ENCODE data around the gene CNTRL. TPM values are rescaled to one million over a fixed set of nuclear protein-coding genes. Genes with fewer than 3 reads are reported as not detected.

Gene CNTRL
- total and polyA plus RNA-seq, 2 of the 8 experiments (the other 6 are each of a cell fraction or from before 2014, with no cell fraction given) = 5.1 to 13.9 TPM

DNA sequence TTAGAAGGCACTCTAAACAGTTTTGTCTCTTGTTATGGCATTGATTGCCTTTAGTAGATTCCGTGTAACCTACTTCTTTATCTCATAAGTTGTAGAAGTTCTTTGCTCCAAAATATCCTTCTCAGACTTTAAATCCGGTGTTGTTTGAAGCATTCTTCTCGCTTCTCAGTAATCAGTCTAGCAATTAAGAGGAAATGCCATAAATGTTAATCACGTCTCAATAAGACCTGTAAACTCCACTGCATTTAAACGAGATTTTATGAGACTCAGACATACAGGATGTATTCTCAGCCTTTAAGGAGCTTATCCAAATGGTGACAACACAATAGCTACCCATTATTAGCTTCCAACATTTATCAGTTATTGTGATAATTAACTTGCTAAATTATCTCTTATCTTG lies 16.9 kb upstream of the CNTRL start:
- H3K79me1 ChIP-seq (ENCODE audit: low read depth, low read length) = no peaks in the 10 kb centered on the region
- no peak overlapping the region for H4K91ac ChIP-seq (replicated peaks; ENCODE audit: insufficient read length, low read length)
- ChIA-PET POLR2A (ENCODE audit: partially characterized antibody) (interaction anchor here (0.5 kb wide), 1 partner anchor 42 kb away, joined by 3 read pairs; no protein-coding TSS in a partner anchor), CTCF (ENCODE audit: partially characterized antibody) (interaction anchor here (0.6 to 9.9 kb wide), 7 partner anchors 18 to 296 kb away, joined by 3 to 71 read pairs (median 3); no protein-coding TSS in a partner anchor)
- no peak overlapping the region for H3K27ac ChIP-seq (ENCODE audit: low read depth, low read length)
- H2BK20ac ChIP-seq (ENCODE audit: low read length) = no peak overlapping the region
- H2BK15ac ChIP-seq (ENCODE audit: low read length) = no peak overlapping the region
- H2AK5ac ChIP-seq (ENCODE audit: low read depth, low read length) = no peak overlapping the region
- H3K9me3 ChIP-seq (ENCODE audit: insufficient read depth in 2 of 2, low read depth in 1 of 2, low read length in 1 of 2) = no peaks in the 10 kb centered on the region
- no peak overlapping the region for H3K4me3 ChIP-seq (ENCODE audit: extremely low read depth in 1 of 4, insufficient read depth in 2 of 4, low read depth in 3 of 4, low read length in 4 of 4)
- no peak overlapping the region for H3K18ac ChIP-seq (ENCODE audit: extremely low read depth, low read length)
- no peak overlapping the region for H2BK5ac ChIP-seq (ENCODE audit: low read depth, low read length)
- H3K79me2 ChIP-seq (ENCODE audit: control insufficient read depth in 1 of 2, insufficient read depth in 2 of 2, low read length in 2 of 2) = no peaks in the 10 kb centered on the region
- H3K14ac ChIP-seq (ENCODE audit: insufficient read length) = no peak overlapping the region
- H2AFZ ChIP-seq (ENCODE audit: low read length) = no peak overlapping the region
- TF ChIP-seq, protein P1, sequence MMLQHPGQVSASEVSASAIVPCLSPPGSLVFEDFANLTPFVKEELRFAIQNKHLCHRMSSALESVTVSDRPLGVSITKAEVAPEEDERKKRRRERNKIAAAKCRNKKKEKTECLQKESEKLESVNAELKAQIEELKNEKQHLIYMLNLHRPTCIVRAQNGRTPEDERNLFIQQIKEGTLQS (IDR thresholded peaks at IDR 0.05; ENCODE audit: insufficient read depth, low read depth, low read length) = no peak
- no peak for TF ChIP-seq CHD2 (IDR thresholded peaks at IDR 0.05; ENCODE audit: low read length)
- TF ChIP-seq CHD1 (IDR thresholded peaks at IDR 0.05; ENCODE audit: low read depth, low read length) = no peak
- TF ChIP-seq SIX5 (IDR thresholded peaks at IDR 0.05; ENCODE audit: low read depth, low read length) = no peak
- TF ChIP-seq PHF8 (conservative IDR thresholded peaks at IDR 0.05; ENCODE audit: low read depth, low read length) = no peak
- no peak for TF ChIP-seq EZH2 (IDR thresholded peaks at IDR 0.05; ENCODE audit: low read depth, low read length, severe bottlenecking)
- no peak for TF ChIP-seq NRF1 (IDR thresholded peaks at IDR 0.05; ENCODE audit: low read depth, low read length)
- no peak for TF ChIP-seq YY1 (IDR thresholded peaks at IDR 0.05; ENCODE audit: low read depth, low read length)
- TF ChIP-seq SIRT6 (IDR thresholded peaks at IDR 0.05; ENCODE audit: low read length) = no peak
- TF ChIP-seq GABPA (IDR thresholded peaks at IDR 0.05; ENCODE audit: borderline replicate concordance, insufficient read depth, low read length) = no peak
- TF ChIP-seq BCL11A (IDR thresholded peaks at IDR 0.05; ENCODE audit: low read depth in 2 of 2, low read length in 2 of 2) = no peak
- no peak for TF ChIP-seq KDM4A (IDR thresholded peaks at IDR 0.05; ENCODE audit: low read depth, low read length, severe bottlenecking)
- TF ChIP-seq, protein P2, sequence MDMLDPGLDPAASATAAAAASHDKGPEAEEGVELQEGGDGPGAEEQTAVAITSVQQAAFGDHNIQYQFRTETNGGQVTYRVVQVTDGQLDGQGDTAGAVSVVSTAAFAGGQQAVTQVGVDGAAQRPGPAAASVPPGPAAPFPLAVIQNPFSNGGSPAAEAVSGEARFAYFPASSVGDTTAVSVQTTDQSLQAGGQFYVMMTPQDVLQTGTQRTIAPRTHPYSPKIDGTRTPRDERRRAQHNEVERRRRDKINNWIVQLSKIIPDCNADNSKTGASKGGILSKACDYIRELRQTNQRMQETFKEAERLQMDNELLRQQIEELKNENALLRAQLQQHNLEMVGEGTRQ (IDR thresholded peaks at IDR 0.05; ENCODE audit: low read length) = no peak
- H3K27me3 ChIP-seq (replicated peaks in 1 of 4; ENCODE audit: control insufficient read depth in 3 of 4, extremely low read depth in 1 of 4, insufficient read depth in 3 of 4, low read length in 3 of 4) = no peaks in the 10 kb centered on the region
- FAIRE-seq (no peak), DNase-seq (ENCODE audit: low read depth in 1 of 2, low spot score in 2 of 2) (no peak)
- H3K9ac ChIP-seq (replicated peaks in 1 of 4; ENCODE audit: extremely low read depth in 1 of 4, low read depth in 3 of 4, low read length in 3 of 4) = no peak overlapping the region
- no peaks in the 10 kb centered on the region for H3K23me2 ChIP-seq (ENCODE audit: low read depth, low read length)
- no peaks in the 10 kb centered on the region for H4K20me1 ChIP-seq (replicated peaks in 1 of 2; ENCODE audit: control insufficient read depth in 1 of 2, insufficient read depth in 2 of 2, low read length in 2 of 2)
- WGBS, 2 experiments (ENCODE audit: extremely low coverage in 1 of 2, insufficient coverage in 1 of 2, insufficient read length in 1 of 2, insufficient replicate concordance in 2 of 2, low coverage in 1 of 2, low lambda C conversion rate in 2 of 2, missing lambda C conversion rate in 1 of 2) = 82% methylated on average over 5 of the region's 5 CpGs; no CpG with 5 or more reads in 1 of the 2 experiments
- peaks cover 0 to 3% (median 1%) of the 10 kb centered on the region in 4 experiments; a peak in 2 of 7 replicates for H3K4me1 ChIP-seq (replicated peaks in 1 of 4; ENCODE audit: control insufficient read depth in 3 of 4, insufficient read depth in 4 of 4, low read length in 3 of 4)
- H3K56ac ChIP-seq (replicated peaks; ENCODE audit: insufficient read length, low read depth, low read length) = no peak overlapping the region
- H3K4ac ChIP-seq (replicated peaks; ENCODE audit: insufficient read length, low read depth, low read length) = no peak overlapping the region
- H3K4me2 ChIP-seq (ENCODE audit: insufficient read depth in 1 of 2, low read depth in 2 of 2, low read length in 2 of 2) = no peak overlapping the region
- no peak overlapping the region for H3K23ac ChIP-seq (ENCODE audit: insufficient read length)
- no peaks in the 10 kb centered on the region for H3K36me3 ChIP-seq (ENCODE audit: control insufficient read depth in 2 of 4, insufficient read depth in 4 of 4, low read length in 3 of 4)
- H4K8ac ChIP-seq (ENCODE audit: extremely low read depth, insufficient read depth, low read length) = no peak overlapping the region
- H4K5ac ChIP-seq (ENCODE audit: insufficient read length, low read depth, low read length) = no peak overlapping the region
- no peak overlapping the region for H2BK120ac ChIP-seq (replicated peaks; ENCODE audit: low read depth, low read length)
- no peak overlapping the region for H2BK12ac ChIP-seq (ENCODE audit: low read depth, low read length)
